H1 (cell line): Measurements from ENCODE around the gene KRTAP12-2. TPM values are rescaled to one million over a fixed set of nuclear protein-coding genes. Genes with fewer than 3 reads are reported as not detected.
A peak's percentile ranks its signal among the peaks of the same experiment; 100 is the strongest.

Source experiments
- CTCF ChIA-PET: fragments of 300-600 bp; sonication (Branson Sonifier 250); formaldehyde crosslinking; loops from one replicate; lab custom pipeline; 2021; ENCODE audit not compliant: partially characterized antibody; lab: Charles Lee
- POLR2A ChIA-PET: fragments of 300-600 bp; sonication (Branson Sonifier 250); formaldehyde crosslinking; loops from one replicate; lab custom pipeline; 2021; ENCODE audit warnings: inconsistent platforms; ENCODE audit not compliant: partially characterized antibody; lab: Charles Lee
- DNase-seq, 2 experiments: peaks; one replicate each; pipeline versions ENCODE4 v3.0.0 to v3.0.0-alpha.2; 2010 to 2022; ENCODE audit warnings: low spot score in 2 of 2, low read depth in 1 of 2, mixed read lengths in 1 of 2
- FAIRE-seq: peaks from 2 replicates; lab custom pipeline; 2011; peaks lifted over from hg19 to GRCh38; lab: Jason Lieb, UNC
- H2AFZ ChIP-seq: 2 replicates; pipeline ENCODE4 v1.8.1; 2012; ENCODE audit warnings: low read length, inconsistent platforms
- H2AK5ac ChIP-seq: 2 replicates; pipeline ENCODE4 v1.6.1; 2013; ENCODE audit warnings: low read depth, low read length
- H2BK120ac ChIP-seq: replicated peaks from 2 replicates; pipeline ENCODE3; 2013; ENCODE audit warnings: low read depth, low read length, inconsistent platforms
- H2BK12ac ChIP-seq: 2 replicates; pipeline ENCODE4 v1.6.1; 2013; ENCODE audit warnings: low read depth, low read length
- H2BK15ac ChIP-seq: 2 replicates; pipeline ENCODE4 v1.6.1; 2013; ENCODE audit warnings: low read length
- H2BK20ac ChIP-seq: 2 replicates; pipeline ENCODE4 v1.6.1; 2013; ENCODE audit warnings: low read length
- H2BK5ac ChIP-seq: 2 replicates; pipeline ENCODE4 v1.6.1; 2013; ENCODE audit warnings: low read depth, low read length
- H3K14ac ChIP-seq: 2 replicates; pipeline ENCODE4 v1.6.1; 2013; ENCODE audit warnings: inconsistent platforms; ENCODE audit not compliant: insufficient read length
- H3K18ac ChIP-seq: 2 replicates; pipeline ENCODE4 v1.6.1; 2013; ENCODE audit warnings: low read length; ENCODE audit errors: extremely low read depth
- H3K23ac ChIP-seq: 2 replicates; pipeline ENCODE4 v1.6.1; 2013; ENCODE audit warnings: inconsistent platforms; ENCODE audit not compliant: insufficient read length
- H3K23me2 ChIP-seq: 2 replicates; pipeline ENCODE4 v1.6.1; 2013; ENCODE audit warnings: low read depth, low read length
- H3K27ac ChIP-seq: 2 replicates; pipeline ENCODE4 v1.6.1; 2011; ENCODE audit warnings: low read depth, low read length, inconsistent platforms
- H3K27me3 ChIP-seq, 4 experiments: replicated peaks in 1 of 4; 1 replicate in 1 of 4; 2 replicates in 3 of 4; pipeline versions ENCODE4 v1.6.1 to v1.8.1; 2011 to 2013; ENCODE audit warnings: low read length in 3 of 4, mild to moderate bottlenecking in 3 of 4, inconsistent platforms in 2 of 4, mixed read lengths in 2 of 4, moderate library complexity in 1 of 4; ENCODE audit not compliant: control insufficient read depth in 3 of 4, insufficient read depth in 3 of 4; ENCODE audit errors: extremely low read depth in 1 of 4
- H3K36me3 ChIP-seq, 4 experiments: 2 replicates each; pipeline versions ENCODE4 v1.6.1 to v1.8.1; 2011 to 2013; ENCODE audit warnings: mild to moderate bottlenecking in 4 of 4, low read length in 3 of 4, moderate library complexity in 2 of 4, control low read depth in 1 of 4, inconsistent platforms in 1 of 4; ENCODE audit not compliant: insufficient read depth in 4 of 4, control insufficient read depth in 2 of 4
- H3K4ac ChIP-seq: replicated peaks from 2 replicates; pipeline ENCODE3; 2013; ENCODE audit warnings: low read length, low read depth, mixed read lengths, inconsistent platforms; ENCODE audit not compliant: insufficient read length
- H3K4me1 ChIP-seq, 4 experiments: replicated peaks in 1 of 4; 1 replicate in 1 of 4; 2 replicates in 3 of 4; pipeline versions ENCODE4 v1.6.1 to v1.8.1; 2011 to 2013; ENCODE audit warnings: low read length in 3 of 4, inconsistent platforms in 2 of 4, mixed read lengths in 1 of 4; ENCODE audit not compliant: insufficient read depth in 4 of 4, control insufficient read depth in 3 of 4
- H3K4me2 ChIP-seq, 2 experiments: 2 replicates each; pipeline versions ENCODE4 v1.6.1 to v1.8.1; 2011 to 2013; ENCODE audit warnings: low read depth in 2 of 2, low read length in 2 of 2, control low read depth in 1 of 2, inconsistent platforms in 1 of 2, mild to moderate bottlenecking in 1 of 2; ENCODE audit not compliant: insufficient read depth in 1 of 2
- H3K4me3 ChIP-seq, 4 experiments: fragments of 200-600, 300-600 bp in 1 of 4; sonication (generic), shearing (Covaris generic), sonication (Bioruptor Twin) in 1 of 4; 2 replicates each; pipeline versions ENCODE4 v1.5.1 to v1.8.1; 2011 to 2016; ENCODE audit warnings: low read length in 4 of 4, low read depth in 3 of 4, control low read depth in 2 of 4, inconsistent platforms in 2 of 4, mild to moderate bottlenecking in 2 of 4, mixed read lengths in 1 of 4, moderate library complexity in 1 of 4; ENCODE audit not compliant: insufficient read depth in 2 of 4; ENCODE audit errors: extremely low read depth in 1 of 4
- H3K56ac ChIP-seq: replicated peaks from 2 replicates; pipeline ENCODE3; 2013; ENCODE audit warnings: low read depth, mild to moderate bottlenecking, mixed read lengths, low read length, inconsistent platforms; ENCODE audit not compliant: insufficient read length
- H3K79me1 ChIP-seq: 2 replicates; pipeline ENCODE4 v1.6.1; 2013; ENCODE audit warnings: low read depth, low read length, control low read depth
- H3K79me2 ChIP-seq, 2 experiments: 2 replicates each; pipeline versions ENCODE4 v1.6.1 to v1.8.1; 2012 to 2013; ENCODE audit warnings: low read length in 2 of 2, mild to moderate bottlenecking in 2 of 2, inconsistent platforms in 1 of 2; ENCODE audit not compliant: insufficient read depth in 2 of 2, control insufficient read depth in 1 of 2
- H3K9ac ChIP-seq, 4 experiments: replicated peaks in 1 of 4; 1 replicate in 1 of 4; 2 replicates in 3 of 4; pipeline versions ENCODE4 v1.6.1 to v1.8.1; 2011 to 2013; ENCODE audit warnings: low read depth in 3 of 4, low read length in 3 of 4, control low read depth in 2 of 4, mild to moderate bottlenecking in 2 of 4, moderate library complexity in 2 of 4, inconsistent platforms in 1 of 4; ENCODE audit errors: extremely low read depth in 1 of 4
- H3K9me3 ChIP-seq, 2 experiments: 2 replicates each; pipeline versions ENCODE4 v1.6.1 to v1.8.1; 2012 to 2013; ENCODE audit warnings: mild to moderate bottlenecking in 2 of 2, moderate library complexity in 2 of 2, control low read depth in 1 of 2, inconsistent platforms in 1 of 2, low read depth in 1 of 2, low read length in 1 of 2, mixed read lengths in 1 of 2; ENCODE audit not compliant: insufficient read depth in 2 of 2
- H4K20me1 ChIP-seq, 2 experiments: replicated peaks in 1 of 2; 2 replicates each; pipeline versions ENCODE3 to v1.8.1; 2011 to 2013; ENCODE audit warnings: inconsistent platforms in 2 of 2, low read length in 2 of 2, mild to moderate bottlenecking in 1 of 2; ENCODE audit not compliant: insufficient read depth in 2 of 2, control insufficient read depth in 1 of 2
- H4K5ac ChIP-seq: 2 replicates; pipeline ENCODE4 v1.6.1; 2013; ENCODE audit warnings: low read length, low read depth, mixed read lengths, inconsistent platforms; ENCODE audit not compliant: insufficient read length
- H4K8ac ChIP-seq: 2 replicates; pipeline ENCODE4 v1.8.0; 2013; ENCODE audit warnings: mild to moderate bottlenecking, moderate library complexity, low read length, inconsistent platforms; ENCODE audit not compliant: insufficient read depth; ENCODE audit errors: extremely low read depth
- H4K91ac ChIP-seq: replicated peaks from 2 replicates; pipeline ENCODE3; 2013; ENCODE audit warnings: low read length, mixed read lengths, inconsistent platforms; ENCODE audit not compliant: insufficient read length
- CEBPB ChIP-seq: IDR thresholded peaks from 2 replicates; pipeline ENCODE4 v1.6.1; 2012; ENCODE audit warnings: low read depth, low read length
- SP4 ChIP-seq: IDR thresholded peaks from 2 replicates; pipeline ENCODE4 v1.6.1; 2012; ENCODE audit warnings: low read length, inconsistent platforms
- ZNF274 ChIP-seq: IDR thresholded peaks from 2 replicates; pipeline ENCODE4 v1.7.0; 2012; ENCODE audit warnings: low read length, borderline replicate concordance; ENCODE audit errors: extremely low read depth
- WGBS, 2 experiments: shearing (Covaris generic) in 1 of 2; methylation state at CpG; one replicate each; pipeline versions ENCODE4 v1.1.6 to v1.1.7; 2013 to 2015; ENCODE audit warnings: low lambda C conversion rate in 2 of 2, mixed read lengths in 2 of 2, inconsistent platforms in 1 of 2, low coverage in 1 of 2, missing lambda C conversion rate in 1 of 2; ENCODE audit not compliant: insufficient replicate concordance in 2 of 2, insufficient coverage in 1 of 2, insufficient read length in 1 of 2; ENCODE audit errors: extremely low coverage in 1 of 2, missing lambda C conversion rate in 1 of 2; 5-methylcytosine and 5-hydroxymethylcytosine counted together
- polyA plus RNA-seq, 7 experiments: library from polyadenylated mRNA; depleted of rRNA in 3 of 7; stranded (reverse) in 5 of 7; unstranded in 2 of 7; fragments of >200 nt in 5 of 7; fragments of 200-250 nt in 2 of 7; gene quantifications; 1 replicate in 5 of 7; 2 replicates in 1 of 7; 4 replicates in 1 of 7; pipeline versions ENCODE4 v1.2.1 to v1.2.3, GENCODE V29; 2011 to 2013; ENCODE audit warnings: missing spikeins in 2 of 7, mixed read lengths in 2 of 7
- total RNA-seq: library from RNA; stranded (reverse); fragmentation: NEBNext Ultra II Directional; extraction: Animal tissue kit (Norgen Biotek cat#: 25700); gene quantifications from 2 replicates; pipeline ENCODE4 v1.2.1, GENCODE V29; 2021

KRTAP12-2 gene
- total and polyA plus RNA-seq, 2 of the 8 experiments (the other 6 are each of a cell fraction or from before 2014, with no cell fraction given) = 0.50 TPM; not detected in 1

- Histone ChIP-seq H4K91ac (no peak overlapping the region), H3K79me2 (no peaks in the 10 kb centered on the region), H4K20me1 (no peaks in the 10 kb centered on the region), H3K79me1 (no peaks in the 10 kb centered on the region), H4K8ac (no peak overlapping the region), H2BK5ac (no peak overlapping the region), H3K4me2 (no peak overlapping the region), H2BK15ac (no peak overlapping the region), H3K23me2 (no peaks in the 10 kb centered on the region), H2BK20ac (no peak overlapping the region), H3K4ac (no peak overlapping the region), H3K27ac (no peak overlapping the region), H3K4me1 (peaks cover 0 to 3% (median 0%) of the 10 kb centered on the region in 4 experiments; a peak in 4 of 7 replicates), H2AK5ac (0 out of 2 replicates have a peak overlapping the region, but pooled peaks have one; percentile 53), H3K36me3 (no peaks in the 10 kb centered on the region), H3K56ac (no peak overlapping the region), H3K9ac (no peak overlapping the region), H3K9me3 (peaks cover 0 to 4% of the 10 kb centered on the region in 2 experiments; a peak in 2 of 4 replicates), H3K4me3 (no peak overlapping the region), H3K23ac (no peak overlapping the region), H3K27me3 (peaks cover 0 to 2% (median 0%) of the 10 kb centered on the region in 4 experiments; a peak in 1 of 7 replicates), H4K5ac (no peak overlapping the region), H2AFZ (no peak overlapping the region), H2BK120ac (no peak overlapping the region), H3K18ac (no peak overlapping the region), H2BK12ac (no peak overlapping the region), H3K14ac (no peak overlapping the region)
- TF ChIP-seq ZNF274 (no peak), CEBPB (no peak), SP4 (no peak)
- WGBS, 2 experiments = 92% methylated on average over 17 of the region's 17 CpGs; no CpG with 5 or more reads in 1 of the 2 experiments
- FAIRE-seq (no peak), DNase-seq (no peak)
- ChIA-PET CTCF (interaction anchor here (1.0 kb wide), 1 partner anchor 35 kb away, joined by 3 read pairs; no protein-coding TSS in a partner anchor), POLR2A (no interaction called here)
These were observed 12.8 kb downstream of the KRTAP12-2 start for GRCh38 chr21:44653656-44654575.
